ENCODE data around the gene DUXB. TPM values are rescaled to one million over a fixed set of nuclear protein-coding genes. Genes with fewer than 3 reads are reported as not detected.

Gene DUXB
- total and polyA plus RNA-seq, 2 donors (not counting 3 experiments of a cell fraction or from before 2014, with no cell fraction given): not detected

GRCh38 chr16:75732871-75733270, 31.6 kb upstream of the DUXB start:
- Histone ChIP-seq H3K27me3 (ENCODE audit: control insufficient read depth in 2 of 2, insufficient read depth in 2 of 2, low read length in 2 of 2) (no peaks in the 10 kb centered on the region), H3K4me3 (replicated peaks in 1 of 3; ENCODE audit: insufficient read depth in 1 of 3, low read depth in 1 of 3, low read length in 3 of 3) (no peak overlapping the region), H3K4me1 (ENCODE audit: control insufficient read depth, extremely low read depth, insufficient read depth, low read length) (no peaks in the 10 kb centered on the region), H2AFZ (ENCODE audit: low read depth, low read length) (no peak overlapping the region), H3K79me2 (ENCODE audit: control insufficient read depth, insufficient read depth, low read length) (no peaks in the 10 kb centered on the region), H3K9me1 (replicated peaks; ENCODE audit: control insufficient read depth, extremely low read depth, insufficient read depth, low read length) (no peaks in the 10 kb centered on the region), H3K9me3 (replicated peaks; ENCODE audit: control insufficient read depth, insufficient read depth, low read length) (no peaks in the 10 kb centered on the region), H3K9ac (replicated peaks; ENCODE audit: extremely low read depth, insufficient read depth, low read length) (no peak overlapping the region), H3K4me2 (ENCODE audit: insufficient read depth, low read length) (no peak overlapping the region), H4K20me1 (replicated peaks; ENCODE audit: control insufficient read depth, extremely low read depth, insufficient read depth, low read length) (no peaks in the 10 kb centered on the region), H3K27ac (ENCODE audit: insufficient read depth, low read depth, low read length) (no peak overlapping the region), H3K36me3 (ENCODE audit: control insufficient read depth in 2 of 2, extremely low read depth in 1 of 2, insufficient read depth in 2 of 2, low read length in 2 of 2) (no peaks in the 10 kb centered on the region)
- intact Hi-C loops (cut with micrococcal nuclease): no loop called here
- DNase-seq (ENCODE audit: low read depth, low spot score) (no peak), FAIRE-seq (no peak)
- CTCF ChIA-PET: no interaction called here
- POLR2A ChIA-PET: no interaction called here
- no TSS peak for BruUV-seq (replicated peaks)
- dilution Hi-C loops (cut with MboI; ENCODE audit: extremely low pct_ligation_motif_present, low sequenced_read_pairs): no loop called here
- TF ChIP-seq EZH2 (IDR thresholded peaks at IDR 0.05; ENCODE audit: borderline replicate concordance, low read depth, low read length, severe bottlenecking) (no peak), MAX (IDR thresholded peaks at IDR 0.05; ENCODE audit: insufficient read depth, insufficient read length) (no peak), GATA2 (IDR thresholded peaks at IDR 0.05; ENCODE audit: insufficient read depth, insufficient read length, low read depth, low read length) (no peak), JUN (IDR thresholded peaks at IDR 0.05; ENCODE audit: borderline replicate concordance, insufficient read depth, insufficient read length, low read depth) (no peak), POLR2A (IDR thresholded peaks at IDR 0.05; ENCODE audit: low read depth, low read length) (no peak), POLR2AphosphoS5 (IDR thresholded peaks at IDR 0.05; ENCODE audit: insufficient read depth, low read depth, low read length) (no peak), CTCF (IDR thresholded peaks at IDR 0.05; ENCODE audit: extremely low read depth in 1 of 2, insufficient read depth in 1 of 2, low read depth in 1 of 2, low read length in 2 of 2) (no peak), MYC (IDR thresholded peaks at IDR 0.05; ENCODE audit: low read depth, low read length) (no peak), FOS (IDR thresholded peaks at IDR 0.05; ENCODE audit: borderline replicate concordance, insufficient read depth, low read length) (no peak)
